IMR-90 (cell line): ENCODE results near the gene DIP2C. TPM values are rescaled to one million over a fixed set of nuclear protein-coding genes. Genes with fewer than 3 reads are reported as not detected.

Experiments
- ATAC-seq: fragments of 200-7000 bp; cut with Tn5 transposase; 2 replicates; pipeline ENCODE4 v1.9.1; 2020; ENCODE audit warnings: low read depth, mild to moderate bottlenecking, moderate library complexity
- BruUV-seq: library from RNA; stranded (reverse); fragments of 400-500 nt; replicated peaks from 2 replicates; lab custom pipeline; 2021; lab: Mats Ljungman, UMichigan
- CTCF ChIA-PET: fragments of 300-600 bp; formaldehyde crosslinking; extraction: SDS; loops from one replicate; lab custom pipeline; 2021; ENCODE audit warnings: antibody characterized with exemption; lab: Yijun Ruan, JAX
- POLR2A ChIA-PET: fragments of 300-600 bp; sonication (Branson Sonifier 250); formaldehyde crosslinking; loops from one replicate; lab custom pipeline; 2022; ENCODE audit warnings: antibody characterized with exemption; ENCODE audit not compliant: unreplicated experiment; lab: Charles Lee
- DNase-seq: peaks from one replicate; pipeline ENCODE4 v3.0.0; 2013
- H2AFZ ChIP-seq: replicated peaks from 2 replicates; pipeline ENCODE3; 2013; ENCODE audit warnings: low read length, mild to moderate bottlenecking; ENCODE audit not compliant: poor library complexity
- H2AK5ac ChIP-seq: 2 replicates; pipeline ENCODE4 v1.6.1; 2013; ENCODE audit warnings: low read depth, low read length, inconsistent platforms
- H2AK9ac ChIP-seq: replicated peaks from 2 replicates; pipeline ENCODE3; 2013; ENCODE audit warnings: mild to moderate bottlenecking, low read depth, low read length, moderate library complexity; ENCODE audit not compliant: poor library complexity
- H2BK120ac ChIP-seq: 2 replicates; pipeline ENCODE4 v1.6.1; 2013; ENCODE audit warnings: low read depth, low read length, inconsistent platforms
- H2BK15ac ChIP-seq: 3 replicates; pipeline ENCODE4 v1.6.1; 2013; ENCODE audit warnings: low read depth, low read length, inconsistent platforms
- H2BK20ac ChIP-seq: 2 replicates; pipeline ENCODE4 v1.6.1; 2013; ENCODE audit warnings: low read depth, mild to moderate bottlenecking, inconsistent platforms, low read length, moderate library complexity
- H2BK5ac ChIP-seq: 2 replicates; pipeline ENCODE4 v1.6.1; 2013; ENCODE audit warnings: mild to moderate bottlenecking, low read depth, low read length, inconsistent platforms; ENCODE audit not compliant: poor library complexity, severe bottlenecking
- H3K14ac ChIP-seq: replicated peaks from 2 replicates; pipeline ENCODE4 v1.6.1; 2013; ENCODE audit warnings: low read depth, low read length, inconsistent platforms
- H3K18ac ChIP-seq: 2 replicates; pipeline ENCODE4 v1.6.1; 2013; ENCODE audit warnings: low read depth, low read length, control low read depth
- H3K23ac ChIP-seq: 2 replicates; pipeline ENCODE4 v1.6.1; 2013; ENCODE audit warnings: low read depth, low read length, inconsistent platforms
- H3K27ac ChIP-seq: 2 replicates; pipeline ENCODE4 v1.5.1; 2013; ENCODE audit warnings: mild to moderate bottlenecking, control low read depth, low read length; ENCODE audit not compliant: insufficient read depth
- H3K27me3 ChIP-seq: 2 replicates; pipeline ENCODE4 v1.6.1; 2013; ENCODE audit warnings: low read length; ENCODE audit not compliant: control insufficient read depth, insufficient read depth
- H3K36me3 ChIP-seq: 2 replicates; pipeline ENCODE4 v1.6.1; 2013; ENCODE audit warnings: low read length, mixed read lengths; ENCODE audit not compliant: control insufficient read depth, insufficient read depth
- H3K4ac ChIP-seq: 2 replicates; pipeline ENCODE4 v1.6.1; 2013; ENCODE audit warnings: low read depth, low read length, inconsistent platforms
- H3K4me1 ChIP-seq: 2 replicates; pipeline ENCODE4 v1.6.1; 2013; ENCODE audit warnings: low read length, mixed read lengths; ENCODE audit not compliant: control insufficient read depth, insufficient read depth
- H3K4me2 ChIP-seq: 2 replicates; pipeline ENCODE4 v1.6.1; 2013; ENCODE audit warnings: low read depth, mild to moderate bottlenecking, control low read depth, low read length, moderate library complexity
- H3K4me3 ChIP-seq: 2 replicates; pipeline ENCODE4 v1.5.1; 2013; ENCODE audit warnings: low read depth, mild to moderate bottlenecking, control low read depth, low read length, moderate library complexity; ENCODE audit not compliant: insufficient read depth
- H3K56ac ChIP-seq: 2 replicates; pipeline ENCODE4 v1.6.1; 2013; ENCODE audit warnings: low read length, inconsistent platforms; ENCODE audit not compliant: insufficient read depth; ENCODE audit errors: extremely low read depth
- H3K79me1 ChIP-seq, 2 experiments: 2 replicates each; pipeline ENCODE4 v1.6.1; 2013; ENCODE audit warnings: low read length in 2 of 2, inconsistent platforms in 1 of 2, low read depth in 1 of 2
- H3K9ac ChIP-seq: 2 replicates; pipeline ENCODE4 v1.6.1; 2013; ENCODE audit warnings: low read depth, low read length, control low read depth
- H3K9me1 ChIP-seq: 2 replicates; pipeline ENCODE4 v1.6.1; 2013; ENCODE audit warnings: low read length, inconsistent platforms; ENCODE audit not compliant: insufficient read depth
- H3K9me3 ChIP-seq: 2 replicates; pipeline ENCODE4 v1.6.1; 2013; ENCODE audit warnings: low read length; ENCODE audit not compliant: control insufficient read depth, insufficient read depth
- H4K20me1 ChIP-seq: 2 replicates; pipeline ENCODE4 v1.6.1; 2013; ENCODE audit warnings: low read length, inconsistent platforms; ENCODE audit not compliant: insufficient read depth
- H4K5ac ChIP-seq: 2 replicates; pipeline ENCODE4 v1.6.1; 2013; ENCODE audit warnings: mild to moderate bottlenecking, low read depth, low read length, control low read depth
- H4K8ac ChIP-seq, 2 experiments: 2 replicates each; pipeline ENCODE4 v1.6.1; 2013; ENCODE audit warnings: low read depth in 2 of 2, low read length in 2 of 2, control low read depth in 1 of 2, inconsistent platforms in 1 of 2
- H4K91ac ChIP-seq: 2 replicates; pipeline ENCODE4 v1.6.1; 2013; ENCODE audit warnings: low read depth, low read length, inconsistent platforms; ENCODE audit not compliant: insufficient read depth
- BHLHE40 ChIP-seq: fragments of 150-350 bp; IDR thresholded peaks from 2 replicates; pipeline ENCODE4 v1.6.1; 2016; ENCODE audit warnings: mild to moderate bottlenecking, low read depth, low read length
- CTCF ChIP-seq: conservative IDR thresholded peaks from 2 replicates; pipeline ENCODE4 v1.5.1; 2012; ENCODE audit warnings: mild to moderate bottlenecking, low read depth, low read length, improper control_type of control experiment
- MAFK ChIP-seq: IDR thresholded peaks from 2 replicates; pipeline ENCODE4 v1.6.1; 2012; ENCODE audit warnings: low read depth, low read length, improper control_type of control experiment
- MXI1 ChIP-seq: IDR thresholded peaks from 2 replicates; pipeline ENCODE4 v1.6.1; 2012; ENCODE audit warnings: low read depth, mild to moderate bottlenecking, low read length, moderate library complexity, borderline replicate concordance
- NFE2L2 ChIP-seq: fragments of 150-350 bp; IDR thresholded peaks from 2 replicates; pipeline ENCODE4 v1.6.1; 2016; ENCODE audit warnings: low read depth, mild to moderate bottlenecking, low read length
- RAD21 ChIP-seq: IDR thresholded peaks from 2 replicates; pipeline ENCODE4 v1.6.1; 2012; ENCODE audit warnings: low read length, improper control_type of control experiment
- USF2 ChIP-seq: fragments of 150-350 bp; IDR thresholded peaks from 2 replicates; pipeline ENCODE4 v1.6.1; 2017; ENCODE audit warnings: mild to moderate bottlenecking, antibody characterized with exemption, low read length, low read depth
- WGBS, 2 experiments: methylation state at CpG; one replicate each; pipeline versions ENCODE4 v1.1.5 to v1.1.7; 2013; ENCODE audit warnings: missing lambda C conversion rate in 2 of 2; ENCODE audit not compliant: insufficient read length in 1 of 2; ENCODE audit errors: extremely low coverage in 2 of 2; 5-methylcytosine and 5-hydroxymethylcytosine counted together
- dilution Hi-C: fragments of 300-500 bp; cut with HindIII; formaldehyde crosslinking; loops from one replicate; pipeline ENCODE4 v1.14.3; 2018; ENCODE audit warnings: low sequenced_read_pairs; ENCODE audit not compliant: unreplicated experiment
- in situ Hi-C: fragments of 300-500 bp; cut with MboI; formaldehyde crosslinking; loops from 3 replicates; pipeline ENCODE4 v1.14.3; 2019; ENCODE audit warnings: low sequenced_read_pairs, inconsistent platforms, mixed read lengths
- intact Hi-C: fragments of 100-400 bp; cut with micrococcal nuclease; formaldehyde crosslinking; loops from 2 replicates; pipeline ENCODE4 v1.10.0; 2022
- polyA plus RNA-seq, 3 experiments: library from polyadenylated mRNA; depleted of rRNA; stranded (reverse); fragments of >200 nt; gene quantifications; 2 replicates each; pipeline ENCODE4 v1.2.3, GENCODE V29; 2012; ENCODE audit warnings: low replicate concordance in 1 of 3
- total RNA-seq: library from RNA; depleted of rRNA; stranded (reverse); fragments of >200 nt; gene quantifications from 2 replicates; pipeline ENCODE4 v1.2.3, GENCODE V29; 2012

The DIP2C gene
- total and polyA plus RNA-seq, 2 of the 4 experiments (the other 2 are of a cell fraction): 8.6 to 17.3 TPM

- no peak for TF ChIP-seq NFE2L2
- TF ChIP-seq BHLHE40: no peak
- no peak for TF ChIP-seq RAD21
Observed at GRCh38 chr10:666237-667012, 23.0 kb downstream of the DIP2C start (continued).

GRCh38 chr10:665579-666091, 23.8 kb downstream of the DIP2C start:
- Histone ChIP-seq H4K91ac (0 out of 2 replicates have a peak overlapping the region, but pooled peaks have one; percentile 0), H3K27ac (peak overlapping the region; percentile 48), H2BK5ac (peak overlapping the region; percentile 1), H4K8ac (peak overlapping the region; percentile 1 to 22; a peak in 2 of 4 replicates), H3K9ac (peak overlapping the region; percentile 46), H3K56ac (no peak overlapping the region), H3K9me3 (no peaks in the 10 kb centered on the region), H2BK20ac (no peak overlapping the region), H3K4me1 (peaks cover 33% of the 10 kb centered on the region), H2BK120ac (peak overlapping the region; percentile 13; the same call in 1 of the 2 replicates), H2AFZ (peak overlapping the region; percentile 2), H3K14ac (peak overlapping the region; percentile 69; the same call in 1 of the 2 replicates), H3K4me2 (peak overlapping the region; percentile 86), H3K18ac (peak overlapping the region; percentile 49), H2AK5ac (no peak overlapping the region), H3K4ac (peak overlapping the region; percentile 3; the same call in 1 of the 2 replicates), H2AK9ac (no peak overlapping the region), H3K23ac (peak overlapping the region; percentile 29; the same call in 1 of the 2 replicates), H2BK15ac (no peak overlapping the region), H3K4me3 (peak overlapping the region; percentile 50), H4K5ac (peak overlapping the region; percentile 24), H3K27me3 (no peaks in the 10 kb centered on the region), H3K36me3 (no peaks in the 10 kb centered on the region), H3K79me1 (peaks cover 35 to 89% of the 10 kb centered on the region in 2 experiments), H3K9me1 (peaks cover 30% of the 10 kb centered on the region), H4K20me1 (peaks cover 90% of the 10 kb centered on the region)
- no TSS peak for BruUV-seq
- CTCF ChIA-PET: interaction anchor here (1.0 kb wide), 1 partner anchor 255 kb away, joined by 3 read pairs; no protein-coding TSS in a partner anchor
- DNase-seq (peak; percentile 91), ATAC-seq (peak; percentile 65)
- dilution Hi-C loops: no loop called here
- POLR2A ChIA-PET: no interaction called here
- intact Hi-C loops: no loop called here
- TF ChIP-seq RAD21 (0 out of 2 replicates have a peak, but pooled peaks have one; percentile 3), NFE2L2 (no peak), MXI1 (peak; percentile 97), MAFK (no peak; the same call in 1 of the 2 replicates), USF2 (peak; percentile 94), CTCF (0 out of 2 replicates have a peak, but pooled peaks have one; percentile 3), BHLHE40 (peak; percentile 95)
- in situ Hi-C loops: no loop called here
- WGBS, 2 experiments: no CpG with 5 or more reads among the region's 30 CpGs
